Activated T-cell treated with anti-CD3 and anti-CD28 coated beads for 4 hours (primary cell): ENCODE results near the gene SBF2.

Experiments used
- DNase-seq: peaks from one replicate; pipeline ENCODE4 v3.0.0-alpha.2; 2020

The SBF2 gene

GRCh38 chr11:10293423-10294289, at the start of gene SBF2:
Gene SBF2 (minus strand): TSS chr11:10294219. CDS start chr11:10294069, 150 bp downstream.
- peak; percentile 68 for DNase-seq

GRCh38 chr11:10338287-10338686, 44.3 kb upstream of the SBF2 start:
- no peak for DNase-seq

DNA sequence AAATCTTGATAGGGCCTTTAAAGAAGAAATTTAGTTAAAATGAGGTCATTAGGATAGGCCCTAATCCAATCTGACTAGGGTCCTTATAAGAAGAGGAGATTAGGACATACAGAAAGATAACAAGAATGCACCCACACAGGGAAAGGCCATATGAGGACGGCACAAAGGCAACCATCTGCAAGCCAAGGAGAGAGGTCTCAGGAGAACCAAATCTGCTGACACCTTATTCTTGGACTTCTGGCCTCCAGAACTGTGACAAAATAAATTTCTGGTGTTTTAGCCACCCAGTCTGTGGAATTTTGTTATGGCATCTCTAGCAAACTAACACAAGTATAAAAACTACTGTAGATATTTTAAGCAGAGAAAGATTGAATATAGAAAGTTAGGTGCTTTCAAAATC, 39.5 kb upstream of the SBF2 start:
- DNase-seq: no peak

DNA sequence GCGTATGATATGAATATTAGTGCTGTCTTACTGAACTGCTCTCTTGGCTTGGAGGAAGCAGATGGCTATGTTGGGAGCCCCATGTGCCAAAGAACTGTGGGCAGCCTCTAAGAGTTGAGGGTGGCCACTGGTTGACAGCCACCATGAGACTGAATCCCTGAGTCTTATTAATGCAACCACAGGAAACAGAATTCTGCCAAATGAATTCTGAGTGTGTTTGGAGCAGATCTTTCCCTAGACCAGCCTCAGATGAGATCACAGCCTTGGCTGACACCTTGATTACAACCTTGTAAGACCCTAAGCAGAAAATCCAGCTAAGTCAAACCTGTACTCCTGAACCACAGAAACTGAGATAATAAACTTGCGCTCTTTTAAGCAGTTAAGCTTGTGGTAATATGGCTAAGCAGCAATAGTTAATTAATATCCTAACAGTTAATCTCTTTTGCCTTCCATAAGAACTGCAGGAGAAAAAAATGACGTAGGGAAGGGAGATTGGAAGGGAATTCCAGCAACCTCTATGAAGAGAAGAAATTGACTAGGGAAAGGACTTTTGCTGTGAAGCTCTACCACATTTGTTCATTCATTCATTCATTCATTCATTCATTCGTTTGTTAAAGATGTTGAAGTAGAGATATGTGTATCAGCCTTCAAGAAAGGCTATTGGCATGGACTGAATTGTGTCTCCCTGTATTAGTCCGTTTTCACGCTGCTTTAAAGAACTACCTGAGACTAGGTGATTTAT, 37.7 kb upstream of the SBF2 start:
- no peak for DNase-seq

- no peak for DNase-seq
Observed at GRCh38 chr11:10329935-10330334, 35.9 kb upstream of the SBF2 start.

GRCh38 chr11:10329356-10329755, 35.3 kb upstream of the SBF2 start:
- no peak for DNase-seq

DNA sequence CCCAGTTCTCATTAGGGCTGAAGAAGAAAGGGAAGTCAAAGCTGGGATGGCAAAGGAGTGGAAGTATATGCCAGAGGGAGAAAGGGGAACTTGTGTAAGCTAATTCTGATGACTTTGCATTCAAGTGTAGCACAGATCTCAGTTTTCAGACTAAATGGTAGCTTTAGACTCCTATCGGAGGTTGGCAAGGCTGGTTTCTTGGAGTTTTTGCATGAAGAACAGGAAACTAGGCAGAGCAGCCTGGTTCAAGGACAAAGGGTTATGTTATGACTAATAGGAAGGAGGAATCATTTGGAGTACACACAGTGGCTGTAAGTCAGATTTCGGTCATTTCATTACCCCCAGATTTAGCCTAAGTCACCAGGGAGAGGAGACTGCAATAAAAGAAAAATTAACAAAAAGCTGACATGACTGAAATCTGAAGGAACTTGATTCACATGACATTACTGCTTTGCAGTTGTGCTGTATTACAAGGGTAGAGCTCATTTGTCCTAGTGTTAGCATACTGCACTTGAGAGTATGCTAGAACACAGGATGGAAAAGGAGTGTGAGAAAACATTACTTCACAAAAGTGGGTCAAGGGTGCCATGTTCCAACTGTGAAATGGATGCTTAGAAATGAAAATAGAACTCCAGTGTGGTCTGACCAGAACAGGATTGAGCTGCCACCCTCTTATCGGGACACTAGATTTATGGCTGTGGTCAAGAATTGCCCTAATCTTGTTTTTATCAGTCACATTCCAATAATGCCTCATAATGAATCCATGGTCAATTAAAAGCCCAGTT, 34.5 kb upstream of the SBF2 start:
- no peak for DNase-seq

DNA sequence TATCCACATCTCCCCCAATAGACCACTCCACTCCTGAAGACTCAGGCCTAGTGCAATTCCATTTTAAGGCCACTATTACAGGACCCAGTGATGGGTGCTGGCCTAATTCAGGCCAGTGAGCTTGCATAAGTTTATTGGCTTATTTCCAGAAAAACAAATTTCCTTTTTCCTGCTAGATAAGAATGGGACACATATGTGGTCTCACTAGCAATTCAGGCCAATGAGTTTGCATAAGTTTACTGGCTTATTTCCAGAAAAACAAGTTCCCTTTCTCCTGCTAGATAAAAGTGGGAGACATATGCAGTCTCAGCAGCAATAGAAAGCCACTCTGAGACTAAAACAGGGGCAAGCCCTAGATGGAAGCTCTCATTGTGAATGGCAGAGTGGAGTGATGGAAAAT, 33.2 kb upstream of the SBF2 start:
- DNase-seq: no peak

DNA sequence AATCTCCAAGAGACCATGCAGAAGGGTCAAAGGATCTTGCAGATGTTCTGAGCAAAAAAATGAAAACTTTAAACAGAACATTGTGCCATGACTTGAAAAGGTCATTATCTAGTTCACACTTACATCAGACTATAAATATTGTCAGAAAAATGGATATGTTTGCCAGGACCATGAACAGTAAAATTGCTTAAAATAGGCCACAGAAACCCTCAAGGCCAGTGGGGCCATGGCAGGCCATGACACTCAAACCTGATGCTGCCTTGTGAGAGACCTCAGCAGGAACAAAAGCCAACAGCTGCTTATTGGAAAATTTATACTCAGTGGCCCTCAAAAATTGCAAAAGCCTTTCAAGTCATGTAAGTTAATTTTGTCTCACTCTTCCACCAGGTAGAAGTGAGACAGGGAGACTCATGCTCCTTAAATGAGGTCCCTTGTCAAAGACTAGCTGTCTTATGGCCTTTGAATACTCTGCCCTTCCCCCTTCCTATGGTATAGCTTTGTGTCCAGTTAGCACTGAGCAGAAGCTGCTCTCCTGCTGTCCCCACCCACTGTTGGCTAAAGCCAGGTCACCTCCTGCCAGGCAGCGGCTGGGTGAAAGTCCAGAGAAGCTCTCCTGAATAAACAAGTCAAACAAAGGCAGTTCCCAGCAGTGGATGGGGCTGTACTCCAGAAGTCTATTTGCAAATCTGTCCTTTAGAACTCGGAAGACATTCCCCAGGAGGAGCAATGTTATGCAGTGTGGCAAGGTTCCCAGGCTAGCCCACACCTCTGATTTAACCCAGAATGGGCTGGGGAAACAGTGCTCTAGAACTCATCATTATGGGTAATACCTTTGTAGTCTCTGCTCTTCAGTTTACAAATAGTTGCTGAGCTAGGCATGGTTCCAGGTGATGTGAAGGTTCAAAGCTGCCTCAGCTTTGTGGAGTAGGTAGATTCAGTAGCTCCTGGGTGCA, 32.3 kb upstream of the SBF2 start:
- no peak for DNase-seq

DNA sequence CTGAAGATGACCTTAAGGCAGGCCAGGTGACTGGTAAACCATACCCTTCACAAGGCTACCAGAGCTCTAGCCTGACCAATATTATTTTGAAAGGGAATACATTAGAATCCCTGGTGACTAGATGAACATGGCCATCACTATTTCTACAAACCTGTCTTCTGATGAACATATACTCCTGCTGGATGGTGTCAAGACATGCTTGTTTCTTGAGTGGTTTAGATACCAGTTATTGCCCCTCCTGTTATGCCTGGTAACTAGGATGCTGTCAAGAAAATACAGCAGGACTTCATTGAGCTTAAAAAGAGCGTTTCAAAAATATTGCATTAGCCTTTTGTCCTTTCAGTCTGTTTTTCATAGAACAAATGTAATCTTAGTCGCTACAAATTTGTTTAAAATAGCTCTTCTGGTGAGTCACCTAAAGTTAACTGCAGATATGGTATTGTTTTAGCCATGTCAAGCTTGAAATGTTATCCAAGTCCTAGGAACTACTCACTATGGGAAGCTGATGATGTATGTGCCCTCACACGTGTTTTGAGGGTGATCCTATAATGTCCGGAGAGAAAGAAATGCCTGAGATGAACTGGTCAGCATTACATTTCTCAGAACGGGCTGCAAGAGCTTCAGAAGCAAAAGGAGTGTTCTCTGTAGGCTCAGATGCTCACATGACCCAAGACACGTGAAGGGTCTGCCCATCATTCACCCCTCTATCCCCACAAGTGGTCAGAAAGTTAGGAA, 31.4 kb upstream of the SBF2 start:
- no peak for DNase-seq

DNA sequence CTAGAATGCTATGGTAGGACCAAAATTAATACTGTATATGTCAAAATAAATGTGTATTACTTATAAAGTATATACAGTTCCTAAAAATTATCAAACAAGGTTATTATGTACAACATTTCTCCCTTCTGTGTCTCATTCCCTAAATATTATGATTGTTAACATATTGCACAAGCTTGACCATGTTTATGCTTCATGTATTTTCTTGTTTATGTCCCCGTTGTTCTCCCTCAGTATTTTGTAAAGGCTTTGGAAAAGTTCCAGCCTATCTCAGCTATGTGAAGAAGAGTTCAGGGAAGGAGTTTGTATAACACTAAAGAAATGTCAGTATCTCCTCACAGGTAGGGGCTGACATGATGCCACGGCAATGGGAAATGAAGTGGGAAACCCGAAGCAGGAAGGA, 30.5 kb upstream of the SBF2 start:
- DNase-seq: no peak

- DNase-seq: no peak
Observed at GRCh38 chr11:10323793-10324170, 29.8 kb upstream of the SBF2 start.

GRCh38 chr11:10322830-10323792, 29.1 kb upstream of the SBF2 start:
- peak; percentile 58 for DNase-seq

- DNase-seq: no peak
Observed at GRCh38 chr11:10322401-10322800, 28.4 kb upstream of the SBF2 start.

- DNase-seq: no peak
Observed at GRCh38 chr11:10320736-10321465, 26.9 kb upstream of the SBF2 start.

DNA sequence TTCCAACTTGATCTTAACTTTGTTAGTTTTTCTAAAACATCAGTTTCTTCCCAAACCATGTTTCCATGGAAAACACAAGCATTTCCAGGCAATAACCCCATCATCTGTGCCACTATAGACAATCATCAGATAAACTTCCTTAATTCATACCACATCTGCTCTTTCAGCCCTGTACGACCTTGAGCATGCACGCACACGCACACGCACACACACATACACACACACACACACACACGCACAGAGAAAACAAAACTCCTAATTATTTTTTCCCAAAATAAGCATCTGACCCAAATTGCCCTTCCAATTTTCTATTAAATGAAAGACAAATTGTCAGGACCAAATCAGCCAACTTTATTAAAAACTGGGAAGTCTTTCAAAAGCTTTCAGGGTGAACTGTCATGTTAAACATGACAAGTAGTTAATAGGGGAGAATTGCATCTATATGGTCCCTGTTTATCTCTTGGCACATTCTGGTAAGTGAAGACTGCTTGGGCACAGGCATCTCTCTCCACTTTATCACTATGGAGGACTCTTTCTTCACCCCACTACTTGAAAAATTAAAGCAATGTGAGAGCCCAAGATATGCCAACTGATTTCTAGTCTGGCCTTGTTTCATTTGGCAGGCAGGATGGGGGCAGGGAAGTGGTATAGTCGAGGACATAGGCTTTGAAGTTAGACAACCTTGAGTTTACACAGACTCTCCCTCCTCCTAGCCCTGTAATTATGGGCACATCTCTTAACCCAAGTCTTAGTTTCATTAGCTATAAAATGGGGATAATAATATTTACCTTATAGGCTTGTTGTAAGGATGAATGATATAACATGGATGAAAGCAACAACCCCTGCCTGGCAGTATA, 25.9 kb upstream of the SBF2 start:
- DNase-seq: no peak

- DNase-seq: no peak
Observed at GRCh38 chr11:10318527-10318802, 24.4 kb upstream of the SBF2 start.

DNA sequence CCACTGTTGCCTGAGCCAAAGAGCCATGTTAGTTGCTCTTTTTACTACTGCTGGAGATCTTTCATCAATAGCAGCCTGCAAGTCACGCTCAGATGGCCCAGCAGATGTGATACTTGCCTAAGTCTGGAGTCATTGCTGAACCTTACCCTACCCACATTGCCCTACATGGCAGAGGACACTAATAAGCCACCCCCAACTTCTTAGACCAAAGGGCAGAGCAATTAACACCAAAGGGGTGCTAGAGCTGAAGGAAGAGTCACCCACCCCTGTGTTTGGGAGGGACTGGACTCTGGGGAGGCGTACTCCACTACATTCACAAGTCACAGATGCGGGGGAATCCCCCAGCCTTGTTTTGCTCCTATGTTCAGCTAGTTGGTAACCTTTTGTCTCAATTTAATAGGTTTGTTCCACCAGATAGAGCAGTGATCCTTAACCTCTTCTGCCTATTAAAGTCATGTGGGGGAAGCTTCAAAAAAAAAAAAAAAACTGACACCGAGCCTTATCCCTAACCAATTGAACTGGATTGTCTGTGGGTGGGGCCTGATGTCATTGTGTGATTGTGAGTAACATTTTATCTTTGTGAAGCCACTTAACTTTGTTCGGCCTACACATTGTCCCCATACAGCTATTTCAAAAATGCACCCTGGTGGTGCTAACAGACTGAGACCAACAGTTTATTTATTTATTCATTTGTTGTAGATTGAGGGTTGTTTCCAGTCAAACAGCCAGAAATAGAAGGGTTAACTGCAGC, 23.9 kb upstream of the SBF2 start:
- DNase-seq: no peak
